ENCODE measurements around the gene BSN. TPM values are rescaled to one million over a fixed set of nuclear protein-coding genes. Genes with fewer than 3 reads are reported as not detected.
A peak's percentile ranks its signal among the peaks of the same experiment; 100 is the strongest.

Gene BSN
- total and polyA plus RNA-seq, 2 experiments from 2014 or later, result 0.50 to 5.1 TPM

DNA sequence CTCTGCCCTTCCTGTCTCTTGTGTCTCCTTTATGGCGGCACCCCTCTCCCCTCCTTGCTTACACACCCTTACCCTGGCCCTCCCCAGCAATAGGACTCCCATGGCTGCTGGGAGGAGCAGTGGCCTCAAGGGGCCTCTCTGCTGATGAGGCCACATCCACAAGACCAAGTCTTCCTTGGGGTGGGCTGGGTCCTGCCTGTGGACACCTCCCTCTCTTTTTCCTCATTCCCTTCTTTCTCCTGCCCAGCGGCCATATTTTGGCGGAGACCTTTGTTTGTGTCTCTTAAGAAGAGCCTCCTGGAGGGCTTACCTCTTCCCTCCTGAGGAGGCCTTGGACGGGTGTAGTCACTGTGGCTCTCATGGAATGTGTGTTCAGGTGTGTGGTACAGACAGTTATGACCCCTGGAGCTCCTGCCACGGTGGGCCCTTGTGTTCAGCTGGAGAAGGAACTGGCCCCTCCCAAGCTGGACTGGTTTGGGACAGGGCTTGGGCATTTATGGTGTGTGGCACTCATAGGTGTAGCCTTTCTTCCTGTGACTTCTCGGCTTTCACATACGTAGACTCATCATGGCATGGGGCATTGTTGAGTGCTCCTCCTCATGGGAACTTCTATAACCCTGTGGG lies 63.2 kb downstream of the BSN start:
- Mint-ChIP-seq H3K27ac (no peak overlapping the region), H3K9me3 (peaks cover 3% of the 10 kb centered on the region; the same call in 1 of the 3 replicates), H3K27me3 (ENCODE audit: insufficient read depth, low read depth, poor library complexity) (peaks cover 5% of the 10 kb centered on the region), H3K4me1 (peaks cover 17% of the 10 kb centered on the region), H3K4me3 (no peak overlapping the region), H3K36me3 (ENCODE audit: low read depth) (no peaks in the 10 kb centered on the region)
- Histone ChIP-seq H3K79me2 (replicated peaks; ENCODE audit: insufficient read depth) (no peaks in the 10 kb centered on the region), H3F3A (replicated peaks; ENCODE audit: low read depth) (no peaks in the 10 kb centered on the region), H3K27me3 (ENCODE audit: insufficient read depth) (no peaks in the 10 kb centered on the region), H3K4me1 (ENCODE audit: insufficient read depth) (peaks cover 9% of the 10 kb centered on the region), H3K4me2 (no peak overlapping the region), H2AFZ (no peak overlapping the region), H3K36me3 (ENCODE audit: insufficient read depth) (no peaks in the 10 kb centered on the region), H3K4me3 (no peak overlapping the region), H4K20me1 (replicated peaks; ENCODE audit: insufficient read depth) (no peaks in the 10 kb centered on the region; the same call in 1 of the 2 replicates), H3K27ac (ENCODE audit: low read depth) (no peak overlapping the region), H3K9me2 (ENCODE audit: insufficient read depth) (no peaks in the 10 kb centered on the region; the same call in 1 of the 2 replicates)
- TF ChIP-seq STAT1 (IDR thresholded peaks at IDR 0.05; ENCODE audit: unreplicated experiment), result no peak
- no peak for TF ChIP-seq EZH2 (IDR thresholded peaks at IDR 0.05; ENCODE audit: low read depth, unreplicated experiment)
- no peak for TF ChIP-seq EZH2phosphoT487 (IDR thresholded peaks at IDR 0.05; ENCODE audit: unreplicated experiment)
- ATAC-seq, result no peak
- DNase-seq (ENCODE audit: low spot score), result no peak

DNA sequence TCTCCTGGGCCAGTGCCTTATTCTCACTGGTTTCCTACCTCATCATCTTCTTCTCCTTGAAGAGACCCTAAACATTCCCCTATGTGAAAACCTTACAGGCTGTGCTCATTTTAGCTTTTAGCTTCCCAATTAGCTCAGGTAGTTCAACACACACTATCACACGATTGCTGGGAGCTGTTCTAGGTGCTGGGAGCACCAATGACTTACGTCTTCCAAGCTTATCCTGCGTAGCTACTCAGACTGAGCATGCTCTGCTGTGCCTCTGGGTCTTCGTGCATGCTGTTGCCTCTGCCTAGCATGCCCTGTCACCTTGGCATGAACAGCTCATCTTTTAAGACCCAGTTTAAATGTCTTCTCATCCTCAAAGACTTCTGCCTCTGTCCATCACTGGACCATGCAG lies 64.1 kb downstream of the BSN start:
- H2AFZ ChIP-seq, result no peak overlapping the region
- H3F3A ChIP-seq (replicated peaks; ENCODE audit: low read depth), result no peaks in the 10 kb centered on the region
- H3K79me2 ChIP-seq (replicated peaks; ENCODE audit: insufficient read depth), result no peaks in the 10 kb centered on the region
- TF ChIP-seq ZNF114 (CRISPR knock-in tag; IDR thresholded peaks at IDR 0.05), result no peak
- TF ChIP-seq, protein P1, sequence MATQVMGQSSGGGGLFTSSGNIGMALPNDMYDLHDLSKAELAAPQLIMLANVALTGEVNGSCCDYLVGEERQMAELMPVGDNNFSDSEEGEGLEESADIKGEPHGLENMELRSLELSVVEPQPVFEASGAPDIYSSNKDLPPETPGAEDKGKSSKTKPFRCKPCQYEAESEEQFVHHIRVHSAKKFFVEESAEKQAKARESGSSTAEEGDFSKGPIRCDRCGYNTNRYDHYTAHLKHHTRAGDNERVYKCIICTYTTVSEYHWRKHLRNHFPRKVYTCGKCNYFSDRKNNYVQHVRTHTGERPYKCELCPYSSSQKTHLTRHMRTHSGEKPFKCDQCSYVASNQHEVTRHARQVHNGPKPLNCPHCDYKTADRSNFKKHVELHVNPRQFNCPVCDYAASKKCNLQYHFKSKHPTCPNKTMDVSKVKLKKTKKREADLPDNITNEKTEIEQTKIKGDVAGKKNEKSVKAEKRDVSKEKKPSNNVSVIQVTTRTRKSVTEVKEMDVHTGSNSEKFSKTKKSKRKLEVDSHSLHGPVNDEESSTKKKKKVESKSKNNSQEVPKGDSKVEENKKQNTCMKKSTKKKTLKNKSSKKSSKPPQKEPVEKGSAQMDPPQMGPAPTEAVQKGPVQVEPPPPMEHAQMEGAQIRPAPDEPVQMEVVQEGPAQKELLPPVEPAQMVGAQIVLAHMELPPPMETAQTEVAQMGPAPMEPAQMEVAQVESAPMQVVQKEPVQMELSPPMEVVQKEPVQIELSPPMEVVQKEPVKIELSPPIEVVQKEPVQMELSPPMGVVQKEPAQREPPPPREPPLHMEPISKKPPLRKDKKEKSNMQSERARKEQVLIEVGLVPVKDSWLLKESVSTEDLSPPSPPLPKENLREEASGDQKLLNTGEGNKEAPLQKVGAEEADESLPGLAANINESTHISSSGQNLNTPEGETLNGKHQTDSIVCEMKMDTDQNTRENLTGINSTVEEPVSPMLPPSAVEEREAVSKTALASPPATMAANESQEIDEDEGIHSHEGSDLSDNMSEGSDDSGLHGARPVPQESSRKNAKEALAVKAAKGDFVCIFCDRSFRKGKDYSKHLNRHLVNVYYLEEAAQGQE (IDR thresholded peaks at IDR 0.05; ENCODE audit: unreplicated experiment), result peak; percentile 35
- TF ChIP-seq EZH2 (IDR thresholded peaks at IDR 0.05; ENCODE audit: low read depth, unreplicated experiment), result no peak
- TF ChIP-seq EZH2phosphoT487 (IDR thresholded peaks at IDR 0.05; ENCODE audit: unreplicated experiment), result no peak
- no peak overlapping the region for H3K27ac ChIP-seq (ENCODE audit: low read depth)
- H3K36me3 Mint-ChIP-seq (ENCODE audit: low read depth), result no peaks in the 10 kb centered on the region
- peak; percentile 61 for ATAC-seq
- no peak overlapping the region for H3K27ac Mint-ChIP-seq
- no peaks in the 10 kb centered on the region; the same call in 2 of the 3 replicates for H3K9me3 Mint-ChIP-seq
- no peak overlapping the region for H3K4me3 ChIP-seq
- no peaks in the 10 kb centered on the region for H3K36me3 ChIP-seq (ENCODE audit: insufficient read depth)
- peaks cover 5% of the 10 kb centered on the region for H3K27me3 Mint-ChIP-seq (ENCODE audit: insufficient read depth, low read depth, poor library complexity)
- peak; percentile 10 for DNase-seq (ENCODE audit: low spot score)
- no peak overlapping the region for H3K4me3 Mint-ChIP-seq
- H3K4me2 ChIP-seq, result no peak overlapping the region
- H3K9me2 ChIP-seq (ENCODE audit: insufficient read depth), result no peaks in the 10 kb centered on the region; the same call in 1 of the 2 replicates
- H4K20me1 ChIP-seq (replicated peaks; ENCODE audit: insufficient read depth), result no peaks in the 10 kb centered on the region; the same call in 1 of the 2 replicates
- H3K4me1 ChIP-seq (ENCODE audit: insufficient read depth), result peaks cover 9% of the 10 kb centered on the region
- peaks cover 17% of the 10 kb centered on the region for H3K4me1 Mint-ChIP-seq
- no peaks in the 10 kb centered on the region for H3K27me3 ChIP-seq (ENCODE audit: insufficient read depth)

DNA sequence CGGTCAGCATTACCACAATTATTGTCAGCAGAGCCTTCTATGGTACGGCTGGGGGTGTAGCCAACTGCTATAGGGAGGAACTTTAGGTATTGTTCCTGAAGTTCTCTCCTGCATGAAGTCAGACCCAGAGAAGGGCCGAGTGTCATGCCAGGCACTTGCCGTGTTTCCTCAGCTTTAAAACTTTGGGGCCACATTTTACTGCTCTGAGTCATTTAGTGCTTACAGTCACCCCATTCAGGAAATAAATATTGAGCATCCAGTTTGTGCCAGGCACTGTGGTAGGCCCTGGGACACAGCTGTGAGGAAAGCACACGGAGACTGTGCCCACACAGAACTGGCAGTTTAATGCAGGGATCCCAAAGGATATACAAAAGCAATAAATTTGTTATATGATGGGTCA lies 65.4 kb downstream of the BSN start:
- Mint-ChIP-seq H3K4me1 (peaks cover 17% of the 10 kb centered on the region), H3K4me3 (no peak overlapping the region), H3K27me3 (ENCODE audit: insufficient read depth, low read depth, poor library complexity) (peaks cover 5% of the 10 kb centered on the region), H3K27ac (no peak overlapping the region), H3K36me3 (ENCODE audit: low read depth) (no peaks in the 10 kb centered on the region), H3K9me3 (no peaks in the 10 kb centered on the region; the same call in 2 of the 3 replicates)
- no peaks in the 10 kb centered on the region for H3F3A ChIP-seq (replicated peaks; ENCODE audit: low read depth)
- H3K4me1 ChIP-seq (ENCODE audit: insufficient read depth), result peaks cover 9% of the 10 kb centered on the region
- H3K4me3 ChIP-seq, result no peak overlapping the region
- no peak for ATAC-seq
- TF ChIP-seq EZH2 (IDR thresholded peaks at IDR 0.05; ENCODE audit: low read depth, unreplicated experiment) (no peak), CREB1 (CRISPR knock-in tag; IDR thresholded peaks at IDR 0.05; ENCODE audit: low read depth) (no peak), POLR2AphosphoS5 (IDR thresholded peaks at IDR 0.05; ENCODE audit: low read depth) (no peak), ZNF114 (CRISPR knock-in tag; IDR thresholded peaks at IDR 0.05) (no peak), ZNF331 (CRISPR knock-in tag; IDR thresholded peaks at IDR 0.05; ENCODE audit: low read depth) (no peak), JUNB (IDR thresholded peaks at IDR 0.05; ENCODE audit: unreplicated experiment) (no peak)
- TF ChIP-seq, protein P2, sequence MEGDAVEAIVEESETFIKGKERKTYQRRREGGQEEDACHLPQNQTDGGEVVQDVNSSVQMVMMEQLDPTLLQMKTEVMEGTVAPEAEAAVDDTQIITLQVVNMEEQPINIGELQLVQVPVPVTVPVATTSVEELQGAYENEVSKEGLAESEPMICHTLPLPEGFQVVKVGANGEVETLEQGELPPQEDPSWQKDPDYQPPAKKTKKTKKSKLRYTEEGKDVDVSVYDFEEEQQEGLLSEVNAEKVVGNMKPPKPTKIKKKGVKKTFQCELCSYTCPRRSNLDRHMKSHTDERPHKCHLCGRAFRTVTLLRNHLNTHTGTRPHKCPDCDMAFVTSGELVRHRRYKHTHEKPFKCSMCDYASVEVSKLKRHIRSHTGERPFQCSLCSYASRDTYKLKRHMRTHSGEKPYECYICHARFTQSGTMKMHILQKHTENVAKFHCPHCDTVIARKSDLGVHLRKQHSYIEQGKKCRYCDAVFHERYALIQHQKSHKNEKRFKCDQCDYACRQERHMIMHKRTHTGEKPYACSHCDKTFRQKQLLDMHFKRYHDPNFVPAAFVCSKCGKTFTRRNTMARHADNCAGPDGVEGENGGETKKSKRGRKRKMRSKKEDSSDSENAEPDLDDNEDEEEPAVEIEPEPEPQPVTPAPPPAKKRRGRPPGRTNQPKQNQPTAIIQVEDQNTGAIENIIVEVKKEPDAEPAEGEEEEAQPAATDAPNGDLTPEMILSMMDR (conservative IDR thresholded peaks at IDR 0.05; ENCODE audit: low read depth in 2 of 2), result no peak
- H3K9me2 ChIP-seq (ENCODE audit: insufficient read depth), result no peaks in the 10 kb centered on the region; the same call in 1 of the 2 replicates
- no peak overlapping the region for H3K27ac ChIP-seq (ENCODE audit: low read depth)
- no peaks in the 10 kb centered on the region; the same call in 1 of the 2 replicates for H4K20me1 ChIP-seq (replicated peaks; ENCODE audit: insufficient read depth)
- no peak overlapping the region for H3K4me2 ChIP-seq
- no peak overlapping the region for H2AFZ ChIP-seq
- no peaks in the 10 kb centered on the region for H3K36me3 ChIP-seq (ENCODE audit: insufficient read depth)
- H3K27me3 ChIP-seq (ENCODE audit: insufficient read depth), result no peaks in the 10 kb centered on the region
- DNase-seq (ENCODE audit: low spot score), result no peak
- H3K79me2 ChIP-seq (replicated peaks; ENCODE audit: insufficient read depth), result no peaks in the 10 kb centered on the region
